Measurements from ENCODE around the gene TNNI3K.

GRCh38 chr1:74471470-74471869 lies 236.3 kb downstream of the TNNI3K start:
- TF ChIP-seq POLR2A (IDR thresholded peaks at IDR 0.05; ENCODE audit: low read depth) (no peak), CTCF (IDR thresholded peaks at IDR 0.05) (no peak), EP300 (IDR thresholded peaks at IDR 0.05) (no peak)

All from esophagus muscularis mucosa (tissue), 4 donors.